Aorta (tissue), 5 donors: ENCODE measurements around the gene DPH3. TPM values are rescaled to one million over a fixed set of nuclear protein-coding genes. Genes with fewer than 3 reads are reported as not detected.

Experiments
- ATAC-seq: fragments of 200-7000 bp; cut with Tn5 transposase; one replicate; pipeline ENCODE4 v1.9.1; 2022; ENCODE audit warnings: moderate library complexity; ENCODE audit not compliant: low FRiP score
- DNase-seq, 2 donors: peaks; one replicate each; pipeline ENCODE4 v3.0.0-alpha.2; 2020
- H3K27ac ChIP-seq, 2 donors: one replicate each; pipeline ENCODE4 v1.5.1; 2013; ENCODE audit warnings: low read length in 2 of 2, mild to moderate bottlenecking in 2 of 2, moderate library complexity in 2 of 2, control low read depth in 1 of 2, inconsistent platforms in 1 of 2, low read depth in 1 of 2
- H3K27me3 ChIP-seq, 2 donors: one replicate each; pipeline ENCODE4 v1.6.1; 2013; ENCODE audit warnings: control low read depth in 1 of 2, low read length in 1 of 2, mild to moderate bottlenecking in 1 of 2, moderate library complexity in 1 of 2; ENCODE audit not compliant: insufficient read depth in 2 of 2, control insufficient read depth in 1 of 2
- H3K36me3 ChIP-seq, 2 donors: one replicate each; pipeline ENCODE4 v1.6.1; 2013; ENCODE audit warnings: control low read depth in 1 of 2, low read length in 1 of 2, mild to moderate bottlenecking in 1 of 2; ENCODE audit not compliant: insufficient read depth in 2 of 2, control insufficient read depth in 1 of 2
- H3K4me1 ChIP-seq, 2 donors: one replicate each; pipeline ENCODE4 v1.6.1; 2013; ENCODE audit warnings: low read length in 2 of 2, control low read depth in 1 of 2, mild to moderate bottlenecking in 1 of 2, moderate library complexity in 1 of 2; ENCODE audit not compliant: insufficient read depth in 2 of 2, control insufficient read depth in 1 of 2
- H3K4me3 ChIP-seq, 2 donors: one replicate each; pipeline ENCODE4 v1.5.1; 2013; ENCODE audit warnings: low read length in 2 of 2, control low read depth in 1 of 2, mild to moderate bottlenecking in 1 of 2
- H3K9me3 ChIP-seq: one replicate; pipeline ENCODE4 v1.6.1; 2013; ENCODE audit warnings: mild to moderate bottlenecking, low read length; ENCODE audit not compliant: control insufficient read depth
- WGBS, 2 donors: extraction: QIAGEN DNeasy Blood & Tissue Kit; methylation state at CpG; one replicate each; pipeline ENCODE4 v1.1.7; 2013; 5-methylcytosine and 5-hydroxymethylcytosine counted together
- intact Hi-C, 2 donors: fragments of 100-400 bp; cut with DNase I; formaldehyde crosslinking; loops; one replicate each; pipeline versions ENCODE4 v1.14.2 to v1.15.0; 2022
- polyA plus RNA-seq, 2 donors: library from polyadenylated mRNA; stranded (reverse); fragments of 200-250 nt; gene quantifications; one replicate each; pipeline ENCODE4 v1.2.3, GENCODE V29; 2013
- total RNA-seq, 2 donors: library from RNA; stranded (reverse); fragmentation: NEBNext Ultra II Directional; extraction: Animal tissue kit (Norgen Biotek cat#: 25700); gene quantifications; one replicate each; pipeline ENCODE4 v1.2.1, GENCODE V29; 2021
- donor health status: healthy with polysubstance abuse.
- donor health status: Bipolar disorder and iron deficiency.
- donor health status: DM: no; HTN: no; CAD: no.
- donor health status: DM: no; HTN: no; CAD: no.
- donor health status: DM: yes; HTN: yes; CAD: no.

DPH3 gene
- total and polyA plus RNA-seq, 4 donors, result 14.0 to 49.6 (median 25.4) TPM

GRCh38 chr3:16266714-16267113 is 2.0 kb upstream of the DPH3 start:
- no peaks in the 10 kb centered on the region for H3K27me3 ChIP-seq
- H3K9me3 ChIP-seq, result no peaks in the 10 kb centered on the region
- no peaks in the 10 kb centered on the region for H3K36me3 ChIP-seq
- 83 to 87% methylated on average over 3 of the region's 3 CpGs for WGBS, 2 donors
- ATAC-seq (no peak), DNase-seq (no peak)
- H3K27ac ChIP-seq, result no peak overlapping the region
- peaks cover 0 to 6% of the 10 kb centered on the region in 2 donors for H3K4me1 ChIP-seq
- intact Hi-C loops, result loop anchor here (5.0 kb wide), 1 partner anchor 286 kb away; no protein-coding TSS in a partner anchor
- H3K4me3 ChIP-seq, result no peak overlapping the region

- Histone ChIP-seq H3K27me3 (no peaks in the 10 kb centered on the region), H3K4me1 (peaks cover 0 to 6% of the 10 kb centered on the region in 2 donors), H3K4me3 (peak overlapping the region; percentile 52 to 53), H3K27ac (peak overlapping the region; percentile 40 to 97), H3K9me3 (no peaks in the 10 kb centered on the region), H3K36me3 (no peaks in the 10 kb centered on the region)
- DNase-seq (no peak), ATAC-seq (no peak)
- WGBS, 2 donors, result 1% methylated on average over 6 of the region's 6 CpGs
- intact Hi-C loops, result loop anchor here (5.0 kb wide), 1 partner anchor 287 kb away; no protein-coding TSS in a partner anchor
Observed at GRCh38 chr3:16265455-16265786, 678 bp upstream of the DPH3 start.

- Histone ChIP-seq H3K4me3 (peak overlapping the region; percentile 12 to 81), H3K9me3 (no peaks in the 10 kb centered on the region), H3K27ac (peak overlapping the region in 1 of 2 donors; percentile 56), H3K4me1 (peaks cover 0 to 6% of the 10 kb centered on the region in 2 donors), H3K27me3 (no peaks in the 10 kb centered on the region), H3K36me3 (no peaks in the 10 kb centered on the region)
- intact Hi-C loops, result no loop called here
- DNase-seq (no peak), ATAC-seq (no peak)
- WGBS, 2 donors, result 1% methylated on average over 21 of the region's 21 CpGs
Observed at GRCh38 chr3:16264174-16264707, 502 bp downstream of the DPH3 start.

GRCh38 chr3:16262174-16262573 is 2.6 kb downstream of the DPH3 start:
- intact Hi-C loops, result no loop called here
- no peak for ATAC-seq
- H3K4me1 ChIP-seq, result peaks cover 0 to 6% of the 10 kb centered on the region in 2 donors
- WGBS, 2 donors, result 76 to 79% methylated on average over 4 of the region's 4 CpGs
- no peak overlapping the region for H3K27ac ChIP-seq
- H3K4me3 ChIP-seq, result no peak overlapping the region
- H3K36me3 ChIP-seq, result no peaks in the 10 kb centered on the region
- H3K9me3 ChIP-seq, result no peaks in the 10 kb centered on the region
- H3K27me3 ChIP-seq, result no peaks in the 10 kb centered on the region
- no peak for DNase-seq

- H3K27me3 ChIP-seq, result no peaks in the 10 kb centered on the region
- no peak for ATAC-seq
- WGBS, 2 donors, result 75 to 82% methylated on average over 1 of the region's 1 CpG
- peaks cover 0 to 3% of the 10 kb centered on the region in 2 donors for H3K4me1 ChIP-seq
- no peak overlapping the region for H3K27ac ChIP-seq
- H3K4me3 ChIP-seq, result no peak overlapping the region
- no peaks in the 10 kb centered on the region for H3K36me3 ChIP-seq
- DNase-seq, result no peak
- intact Hi-C loops, result no loop called here
- H3K9me3 ChIP-seq, result no peaks in the 10 kb centered on the region
Observed at GRCh38 chr3:16260046-16260445, 4.7 kb downstream of the DPH3 start.

GRCh38 chr3:16258866-16259265 is 5.9 kb downstream of the DPH3 start:
- DNase-seq (no peak), ATAC-seq (no peak)
- Histone ChIP-seq H3K4me1 (peaks cover 0 to 3% of the 10 kb centered on the region in 2 donors), H3K27me3 (no peaks in the 10 kb centered on the region), H3K9me3 (no peaks in the 10 kb centered on the region), H3K36me3 (no peaks in the 10 kb centered on the region), H3K4me3 (no peak overlapping the region), H3K27ac (no peak overlapping the region)
- WGBS, 2 donors, result 78 to 80% methylated on average over 1 of the region's 1 CpG
- intact Hi-C loops, result no loop called here

GRCh38 chr3:16258177-16258576 is 6.6 kb downstream of the DPH3 start:
- intact Hi-C loops, result no loop called here
- H3K4me3 ChIP-seq, result no peak overlapping the region
- WGBS, 2 donors, result 38 to 40% methylated on average over 5 of the region's 5 CpGs
- no peaks in the 10 kb centered on the region for H3K9me3 ChIP-seq
- H3K27me3 ChIP-seq, result no peaks in the 10 kb centered on the region
- H3K4me1 ChIP-seq, result peaks cover 0 to 3% of the 10 kb centered on the region in 2 donors
- no peaks in the 10 kb centered on the region for H3K36me3 ChIP-seq
- no peak for DNase-seq
- no peak overlapping the region for H3K27ac ChIP-seq
- ATAC-seq, result no peak

- H3K9me3 ChIP-seq, result no peaks in the 10 kb centered on the region
- no peak for ATAC-seq
- intact Hi-C loops, result no loop called here
Observed at GRCh38 chr3:16257309-16257708, 7.4 kb downstream of the DPH3 start.

GRCh38 chr3:16255726-16256125 is 9.0 kb downstream of the DPH3 start:
- WGBS, 2 donors, result 90 to 92% methylated on average over 5 of the region's 5 CpGs
- intact Hi-C loops, result no loop called here
- no peak for DNase-seq
- no peaks in the 10 kb centered on the region for H3K36me3 ChIP-seq
- H3K27ac ChIP-seq, result no peak overlapping the region
- ATAC-seq, result no peak
- H3K27me3 ChIP-seq, result no peaks in the 10 kb centered on the region
- no peaks in the 10 kb centered on the region for H3K4me1 ChIP-seq
- no peaks in the 10 kb centered on the region for H3K9me3 ChIP-seq
- no peak overlapping the region for H3K4me3 ChIP-seq

More at GRCh38 chr3:16257309-16257708, 7.4 kb downstream of the DPH3 start:
- Histone ChIP-seq H3K4me3 (no peak overlapping the region), H3K36me3 (no peaks in the 10 kb centered on the region), H3K27me3 (no peaks in the 10 kb centered on the region), H3K27ac (no peak overlapping the region), H3K4me1 (no peaks in the 10 kb centered on the region)
- DNase-seq, result no peak
- WGBS, 2 donors, result 86 to 91% methylated on average over 2 of the region's 2 CpGs
